SK-N-SH (cell line): ENCODE data around the gene DPEP3. TPM values are rescaled to one million over a fixed set of nuclear protein-coding genes. Genes with fewer than 3 reads are reported as not detected.

Experiments used
- CTCF ChIA-PET: fragments of 300-600, 350-600 bp; formaldehyde crosslinking; extraction: SDS; loops from one replicate; lab custom pipeline; 2021; lab: Yijun Ruan, JAX
- POLR2A ChIA-PET: fragments of 350-600 bp; sonication (Branson Sonifier 250); formaldehyde crosslinking; extraction: SDS; loops from one replicate; lab custom pipeline; 2020; ENCODE audit warnings: antibody characterized with exemption, inconsistent platforms; lab: Yijun Ruan, JAX
- DNase-seq: peaks from one replicate; pipeline ENCODE4 v3.0.0; 2012
- H2AFZ ChIP-seq: fragments of 200-600 bp; sonication (generic); 2 replicates; pipeline ENCODE4 v1.8.1; 2016; ENCODE audit warnings: antibody characterized with exemption, mild to moderate bottlenecking, low read depth
- H3F3A ChIP-seq: fragments of 200-600 bp; sonication (generic); replicated peaks from 2 replicates; pipeline ENCODE3; 2016; ENCODE audit warnings: antibody characterized with exemption, mild to moderate bottlenecking; ENCODE audit not compliant: insufficient read depth
- H3K27ac ChIP-seq, 2 experiments: fragments of 200-500 bp in 1 of 2; fragments of 200-600 bp in 1 of 2; sonication (Bioruptor generic) in 1 of 2; sonication (generic), shearing (Covaris generic) in 1 of 2; 2 replicates each; pipeline versions ENCODE4 v1.5.1 to v1.6.1; 2014 to 2016; ENCODE audit warnings: low read depth in 2 of 2, inconsistent platforms in 1 of 2, low read length in 1 of 2, mild to moderate bottlenecking in 1 of 2, mixed read lengths in 1 of 2
- H3K27me3 ChIP-seq: fragments of 200-600 bp; sonication (generic), shearing (Covaris generic); 2 replicates; pipeline ENCODE4 v1.6.1; 2016; ENCODE audit warnings: mixed run types; ENCODE audit not compliant: insufficient read depth
- H3K36me3 ChIP-seq, 2 experiments: fragments of 200-500 bp in 1 of 2; fragments of 200-600 bp in 1 of 2; sonication (Bioruptor generic) in 1 of 2; sonication (generic) in 1 of 2; replicated peaks in 1 of 2; 2 replicates each; pipeline versions ENCODE3 to v1.5.1; 2014 to 2016; ENCODE audit warnings: low read length in 1 of 2, mild to moderate bottlenecking in 1 of 2; ENCODE audit not compliant: insufficient read depth in 2 of 2, control insufficient read depth in 1 of 2
- H3K4me1 ChIP-seq, 2 experiments: fragments of 200-500 bp in 1 of 2; fragments of 200-600 bp in 1 of 2; sonication (Bioruptor generic) in 1 of 2; sonication (generic), shearing (Covaris generic) in 1 of 2; 2 replicates each; pipeline versions ENCODE4 v1.5.1 to v1.6.1; 2014 to 2016; ENCODE audit warnings: low read depth in 1 of 2, low read length in 1 of 2, mixed run types in 1 of 2; ENCODE audit not compliant: insufficient read depth in 2 of 2, control insufficient read depth in 1 of 2
- H3K4me2 ChIP-seq: fragments of 200-600 bp; sonication (generic), shearing (Covaris generic); 2 replicates; pipeline ENCODE4 v1.6.1; 2017; ENCODE audit warnings: mixed run types
- H3K4me3 ChIP-seq, 2 experiments: fragments of 200-500 bp in 1 of 2; fragments of 200-600 bp in 1 of 2; sonication (Bioruptor generic) in 1 of 2; sonication (generic), shearing (Covaris generic) in 1 of 2; 2 replicates each; pipeline versions ENCODE4 v1.5.1 to v1.8.1; 2014 to 2016; ENCODE audit warnings: low read depth in 2 of 2, inconsistent platforms in 1 of 2, low read length in 1 of 2, mild to moderate bottlenecking in 1 of 2, mixed read lengths in 1 of 2, moderate library complexity in 1 of 2
- H3K79me2 ChIP-seq: fragments of 200-600 bp; sonication (generic); 2 replicates; pipeline ENCODE4 v1.8.1; 2017; ENCODE audit warnings: mild to moderate bottlenecking; ENCODE audit not compliant: insufficient read depth
- H3K9ac ChIP-seq: fragments of 200-600 bp; sonication (generic); 2 replicates; pipeline ENCODE4 v1.6.1; 2017; ENCODE audit warnings: mixed run types
- H3K9me2 ChIP-seq: fragments of 200-600 bp; sonication (generic); 2 replicates; pipeline ENCODE4 v1.6.1; 2017; ENCODE audit warnings: mixed run types
- H3K9me3 ChIP-seq: fragments of 200-600 bp; sonication (generic); 2 replicates; pipeline ENCODE4 v1.6.1; 2017; ENCODE audit warnings: mixed run types, mild to moderate bottlenecking, moderate library complexity
- H4K20me1 ChIP-seq: fragments of 200-600 bp; sonication (generic); 2 replicates; pipeline ENCODE4 v1.6.1; 2017; ENCODE audit warnings: mild to moderate bottlenecking, mixed run types; ENCODE audit not compliant: insufficient read depth
- EP300 ChIP-seq, 2 experiments: IDR thresholded peaks; 2 replicates each; pipeline versions ENCODE4 v1.4.0 to v1.6.1; 2012; ENCODE audit warnings: borderline replicate concordance in 1 of 2, low read depth in 1 of 2, low read length in 1 of 2
- EZH2phosphoT487 ChIP-seq: fragments of 200-600 bp; sonication (generic); IDR thresholded peaks from 2 replicates; pipeline ENCODE4 v1.6.1; 2017; ENCODE audit warnings: low read depth, mixed run types, mild to moderate bottlenecking, antibody characterized with exemption, moderate library complexity, borderline replicate concordance
- FOXM1 ChIP-seq: IDR thresholded peaks from 2 replicates; pipeline ENCODE4 v1.4.0; 2012; ENCODE audit warnings: low read depth, mild to moderate bottlenecking
- GATA2 ChIP-seq: sonication (generic); formaldehyde crosslinking; IDR thresholded peaks from 2 replicates; pipeline ENCODE4 v1.5.0; 2020; ENCODE audit warnings: mild to moderate bottlenecking, missing genetic modification reagents
- NFIC ChIP-seq: IDR thresholded peaks from 2 replicates; pipeline ENCODE4 v1.4.0; 2012; ENCODE audit warnings: borderline replicate concordance
- NRF1 ChIP-seq: IDR thresholded peaks from 2 replicates; pipeline ENCODE4 v1.6.1; 2012; ENCODE audit warnings: low read depth, mild to moderate bottlenecking, low read length
- RAD21 ChIP-seq: IDR thresholded peaks from 2 replicates; pipeline ENCODE4 v1.6.1; 2012; ENCODE audit warnings: mild to moderate bottlenecking, low read length
- RCOR1 ChIP-seq: fragments of 150-350 bp; IDR thresholded peaks from 2 replicates; pipeline ENCODE4 v1.6.1; 2017; ENCODE audit warnings: antibody characterized with exemption, low read length
- RXRA ChIP-seq: IDR thresholded peaks from 2 replicates; pipeline ENCODE4 v1.4.0; 2012; ENCODE audit warnings: low read depth, mild to moderate bottlenecking, borderline replicate concordance
- SMC3 ChIP-seq: IDR thresholded peaks from 2 replicates; pipeline ENCODE4 v1.6.1; 2012; ENCODE audit warnings: low read depth, low read length, improper control_type of control experiment
- TAF1 ChIP-seq: IDR thresholded peaks from 2 replicates; pipeline ENCODE4 v1.6.1; 2012; ENCODE audit warnings: low read depth, mild to moderate bottlenecking, low read length, moderate library complexity, borderline replicate concordance
- YY1 ChIP-seq: IDR thresholded peaks from 2 replicates; pipeline ENCODE4 v1.4.0; 2012; ENCODE audit warnings: low read depth, mild to moderate bottlenecking
- WGBS: methylation state at CpG from one replicate; pipeline ENCODE4 v1.1.6; 2017; ENCODE audit warnings: low lambda C conversion rate; 5-methylcytosine and 5-hydroxymethylcytosine counted together
- polyA plus RNA-seq, 3 experiments: library from polyadenylated mRNA; depleted of rRNA; stranded (reverse); fragments of >200 nt; gene quantifications; 2 replicates each; pipeline ENCODE4 v1.2.3, GENCODE V29; 2012
- TF ChIP-seq, protein P1 (sequence below): IDR thresholded peaks from 2 replicates; pipeline ENCODE4; 2012
- TF ChIP-seq, protein P2 (sequence below): IDR thresholded peaks from 2 replicates; pipeline ENCODE4 v1.4.0; 2012; ENCODE audit warnings: low read depth, borderline replicate concordance
- TF ChIP-seq, protein P3 (sequence below): fragments of 150-350 bp; IDR thresholded peaks from 2 replicates; pipeline ENCODE4 v1.6.1; 2016; ENCODE audit warnings: mild to moderate bottlenecking, low read depth, low read length
- TF ChIP-seq, protein P4 (sequence below): IDR thresholded peaks from 2 replicates; pipeline ENCODE4 v1.4.0; 2012; ENCODE audit warnings: low read depth, borderline replicate concordance

The DPEP3 gene
- polyA plus RNA-seq, 1 of the 3 experiments (the other 2 are of a cell fraction), result not detected

DNA sequence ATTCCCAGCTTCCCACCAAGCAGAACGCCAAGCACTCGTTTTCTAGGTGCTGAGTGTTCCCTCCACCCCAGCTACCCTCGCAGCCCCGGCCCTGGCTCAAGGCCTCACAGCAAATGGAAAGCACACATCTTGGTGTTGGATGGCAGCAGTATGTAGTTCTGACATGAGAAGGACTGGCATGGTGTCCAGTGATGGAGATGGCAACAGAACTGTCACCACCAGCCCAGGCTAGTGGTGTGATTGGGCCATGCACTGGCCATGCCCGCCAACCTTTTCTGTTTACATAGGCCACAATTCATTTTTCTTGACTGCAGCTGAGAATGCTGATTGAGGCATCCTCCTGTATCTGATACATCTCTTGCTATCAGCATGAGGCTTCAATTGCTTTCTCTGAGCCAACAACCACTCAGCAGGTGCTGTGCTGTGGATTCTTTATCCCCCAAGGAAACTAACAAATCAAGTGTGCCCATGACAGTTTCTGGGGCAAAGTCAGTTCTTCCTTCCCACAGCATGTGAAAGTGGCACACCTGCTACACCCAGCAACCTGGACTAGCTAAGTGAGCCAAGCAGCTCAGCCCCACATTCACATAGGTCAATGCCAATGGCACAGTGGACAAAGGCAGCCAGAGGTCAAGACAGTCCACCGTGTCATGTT is 15.7 kb downstream of the DPEP3 start:
- Histone ChIP-seq H3K79me2 (peaks cover 79% of the 10 kb centered on the region), H3K27me3 (no peaks in the 10 kb centered on the region), H3K9me2 (no peaks in the 10 kb centered on the region), H3K9ac (no peak overlapping the region), H3K36me3 (peaks cover 31 to 41% of the 10 kb centered on the region in 2 experiments), H3F3A (peaks cover 4% of the 10 kb centered on the region), H4K20me1 (peaks cover 58% of the 10 kb centered on the region), H3K27ac (no peak overlapping the region; a peak in 1 of 4 replicates), H2AFZ (no peak overlapping the region), H3K9me3 (no peaks in the 10 kb centered on the region), H3K4me3 (no peak overlapping the region), H3K4me1 (peaks cover 15 to 45% of the 10 kb centered on the region in 2 experiments; a peak in 3 of 4 replicates), H3K4me2 (peak overlapping the region; percentile 96; the same call in 1 of the 2 replicates)
- WGBS, result 97% methylated on average over 5 of the region's 6 CpGs
- no peak for DNase-seq
- TF ChIP-seq NFIC, result no peak
- TF ChIP-seq EZH2phosphoT487, result no peak
- no peak for TF ChIP-seq NRF1
- TF ChIP-seq, protein P1, sequence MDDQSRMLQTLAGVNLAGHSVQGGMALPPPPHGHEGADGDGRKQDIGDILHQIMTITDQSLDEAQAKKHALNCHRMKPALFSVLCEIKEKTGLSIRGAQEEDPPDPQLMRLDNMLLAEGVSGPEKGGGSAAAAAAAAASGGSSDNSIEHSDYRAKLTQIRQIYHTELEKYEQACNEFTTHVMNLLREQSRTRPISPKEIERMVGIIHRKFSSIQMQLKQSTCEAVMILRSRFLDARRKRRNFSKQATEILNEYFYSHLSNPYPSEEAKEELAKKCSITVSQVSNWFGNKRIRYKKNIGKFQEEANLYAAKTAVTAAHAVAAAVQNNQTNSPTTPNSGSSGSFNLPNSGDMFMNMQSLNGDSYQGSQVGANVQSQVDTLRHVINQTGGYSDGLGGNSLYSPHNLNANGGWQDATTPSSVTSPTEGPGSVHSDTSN, result no peak
- no peak for TF ChIP-seq RCOR1
- no peak for TF ChIP-seq SMC3
- no peak for TF ChIP-seq YY1
- TF ChIP-seq RXRA, result no peak
- no peak for TF ChIP-seq TAF1
- TF ChIP-seq, protein P2, sequence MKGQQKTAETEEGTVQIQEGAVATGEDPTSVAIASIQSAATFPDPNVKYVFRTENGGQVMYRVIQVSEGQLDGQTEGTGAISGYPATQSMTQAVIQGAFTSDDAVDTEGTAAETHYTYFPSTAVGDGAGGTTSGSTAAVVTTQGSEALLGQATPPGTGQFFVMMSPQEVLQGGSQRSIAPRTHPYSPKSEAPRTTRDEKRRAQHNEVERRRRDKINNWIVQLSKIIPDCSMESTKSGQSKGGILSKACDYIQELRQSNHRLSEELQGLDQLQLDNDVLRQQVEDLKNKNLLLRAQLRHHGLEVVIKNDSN, result no peak
- TF ChIP-seq EP300 (IDR thresholded peaks at IDR 0.05; ENCODE audit: borderline replicate concordance in 1 of 2, low read depth in 1 of 2, low read length in 1 of 2), result no peak
- TF ChIP-seq, protein P3, sequence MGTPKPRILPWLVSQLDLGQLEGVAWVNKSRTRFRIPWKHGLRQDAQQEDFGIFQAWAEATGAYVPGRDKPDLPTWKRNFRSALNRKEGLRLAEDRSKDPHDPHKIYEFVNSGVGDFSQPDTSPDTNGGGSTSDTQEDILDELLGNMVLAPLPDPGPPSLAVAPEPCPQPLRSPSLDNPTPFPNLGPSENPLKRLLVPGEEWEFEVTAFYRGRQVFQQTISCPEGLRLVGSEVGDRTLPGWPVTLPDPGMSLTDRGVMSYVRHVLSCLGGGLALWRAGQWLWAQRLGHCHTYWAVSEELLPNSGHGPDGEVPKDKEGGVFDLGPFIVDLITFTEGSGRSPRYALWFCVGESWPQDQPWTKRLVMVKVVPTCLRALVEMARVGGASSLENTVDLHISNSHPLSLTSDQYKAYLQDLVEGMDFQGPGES, result no peak
- TF ChIP-seq GATA2 (CRISPR knock-in tag), result no peak
- TF ChIP-seq FOXM1, result no peak
- TF ChIP-seq, protein P4, sequence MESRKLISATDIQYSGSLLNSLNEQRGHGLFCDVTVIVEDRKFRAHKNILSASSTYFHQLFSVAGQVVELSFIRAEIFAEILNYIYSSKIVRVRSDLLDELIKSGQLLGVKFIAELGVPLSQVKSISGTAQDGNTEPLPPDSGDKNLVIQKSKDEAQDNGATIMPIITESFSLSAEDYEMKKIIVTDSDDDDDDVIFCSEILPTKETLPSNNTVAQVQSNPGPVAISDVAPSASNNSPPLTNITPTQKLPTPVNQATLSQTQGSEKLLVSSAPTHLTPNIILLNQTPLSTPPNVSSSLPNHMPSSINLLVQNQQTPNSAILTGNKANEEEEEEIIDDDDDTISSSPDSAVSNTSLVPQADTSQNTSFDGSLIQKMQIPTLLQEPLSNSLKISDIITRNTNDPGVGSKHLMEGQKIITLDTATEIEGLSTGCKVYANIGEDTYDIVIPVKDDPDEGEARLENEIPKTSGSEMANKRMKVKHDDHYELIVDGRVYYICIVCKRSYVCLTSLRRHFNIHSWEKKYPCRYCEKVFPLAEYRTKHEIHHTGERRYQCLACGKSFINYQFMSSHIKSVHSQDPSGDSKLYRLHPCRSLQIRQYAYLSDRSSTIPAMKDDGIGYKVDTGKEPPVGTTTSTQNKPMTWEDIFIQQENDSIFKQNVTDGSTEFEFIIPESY, result no peak
- no peak for TF ChIP-seq RAD21
- CTCF ChIA-PET, result interaction anchor here (0.7 to 1.4 kb wide), 6 partner anchors 20 to 162 kb away, joined by 3 to 7 read pairs (median 3); no protein-coding TSS in a partner anchor
- POLR2A ChIA-PET, result interaction anchor here (1.1 kb wide), 1 partner anchor 18 kb away, joined by 4 read pairs; no protein-coding TSS in a partner anchor
